Esophagus squamous epithelium (tissue), 4 donors: ENCODE measurements around the gene COX8C.

ENCODE experiments used
- POLR2A ChIP-seq, 4 donors: fragments of 450-650 bp; IDR thresholded peaks; one replicate each; pipeline ENCODE4 v1.6.1; 2017; ENCODE audit warnings: antibody characterized with exemption in 4 of 4, mild to moderate bottlenecking in 4 of 4, moderate library complexity in 3 of 4
- TF ChIP-seq, protein P1 (sequence below), 6 experiments: fragments of 450-650 bp in 4 of 6; fragments of 200-600 bp in 2 of 6; sonication (generic) in 2 of 6; IDR thresholded peaks; one replicate each; pipeline ENCODE4 v1.5.1; 2016 to 2019; ENCODE audit warnings: antibody characterized with exemption in 6 of 6, mild to moderate bottlenecking in 4 of 6, moderate library complexity in 4 of 6

DNA sequence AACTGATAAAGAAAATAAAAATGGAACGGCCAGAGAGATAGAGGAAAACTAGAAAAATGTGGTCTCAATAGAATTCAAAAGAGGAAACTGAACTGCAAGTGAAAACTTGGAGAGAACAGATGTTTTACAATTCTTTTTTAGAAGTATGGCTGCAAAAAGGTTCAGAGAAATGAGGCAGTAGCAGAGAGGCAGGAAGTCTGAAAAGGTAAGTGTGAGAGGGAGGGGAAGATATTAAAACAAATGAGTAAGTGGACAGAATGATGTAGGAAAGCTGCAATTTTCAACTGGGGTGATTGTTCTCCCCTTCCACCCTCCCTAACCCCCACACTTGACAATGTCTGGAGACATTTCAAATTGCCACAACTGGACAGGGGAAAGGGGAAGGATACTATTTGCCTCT, 27.0 kb upstream of the COX8C start:
- TF ChIP-seq, protein P1, sequence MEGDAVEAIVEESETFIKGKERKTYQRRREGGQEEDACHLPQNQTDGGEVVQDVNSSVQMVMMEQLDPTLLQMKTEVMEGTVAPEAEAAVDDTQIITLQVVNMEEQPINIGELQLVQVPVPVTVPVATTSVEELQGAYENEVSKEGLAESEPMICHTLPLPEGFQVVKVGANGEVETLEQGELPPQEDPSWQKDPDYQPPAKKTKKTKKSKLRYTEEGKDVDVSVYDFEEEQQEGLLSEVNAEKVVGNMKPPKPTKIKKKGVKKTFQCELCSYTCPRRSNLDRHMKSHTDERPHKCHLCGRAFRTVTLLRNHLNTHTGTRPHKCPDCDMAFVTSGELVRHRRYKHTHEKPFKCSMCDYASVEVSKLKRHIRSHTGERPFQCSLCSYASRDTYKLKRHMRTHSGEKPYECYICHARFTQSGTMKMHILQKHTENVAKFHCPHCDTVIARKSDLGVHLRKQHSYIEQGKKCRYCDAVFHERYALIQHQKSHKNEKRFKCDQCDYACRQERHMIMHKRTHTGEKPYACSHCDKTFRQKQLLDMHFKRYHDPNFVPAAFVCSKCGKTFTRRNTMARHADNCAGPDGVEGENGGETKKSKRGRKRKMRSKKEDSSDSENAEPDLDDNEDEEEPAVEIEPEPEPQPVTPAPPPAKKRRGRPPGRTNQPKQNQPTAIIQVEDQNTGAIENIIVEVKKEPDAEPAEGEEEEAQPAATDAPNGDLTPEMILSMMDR (IDR thresholded peaks at IDR 0.05), result no peak
- no peak for TF ChIP-seq POLR2A (IDR thresholded peaks at IDR 0.05)
